Measurements from ENCODE around the gene ERFE.

ERFE gene

DNA sequence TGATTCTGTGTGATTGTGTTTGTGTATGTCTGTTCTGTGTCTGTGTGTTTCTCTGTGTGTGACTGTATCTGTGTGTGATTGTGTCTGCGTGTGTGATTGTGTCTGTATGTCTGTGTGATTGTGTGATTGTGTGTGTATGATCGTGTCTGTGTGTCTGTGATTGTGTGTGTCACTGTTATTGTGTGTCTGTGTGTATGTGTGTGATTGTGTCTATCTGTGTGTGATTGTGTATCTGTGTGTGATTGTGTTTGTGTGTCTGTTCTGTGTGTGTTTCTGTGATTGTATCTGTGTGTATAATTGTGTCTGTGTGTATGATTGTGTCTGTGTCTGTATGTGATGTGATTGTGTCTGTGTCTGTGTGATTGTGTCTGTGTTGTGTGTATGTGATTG, 32.0 kb upstream of the ERFE start:
- no peak for DNase-seq (ENCODE audit: low spot score)

DNA sequence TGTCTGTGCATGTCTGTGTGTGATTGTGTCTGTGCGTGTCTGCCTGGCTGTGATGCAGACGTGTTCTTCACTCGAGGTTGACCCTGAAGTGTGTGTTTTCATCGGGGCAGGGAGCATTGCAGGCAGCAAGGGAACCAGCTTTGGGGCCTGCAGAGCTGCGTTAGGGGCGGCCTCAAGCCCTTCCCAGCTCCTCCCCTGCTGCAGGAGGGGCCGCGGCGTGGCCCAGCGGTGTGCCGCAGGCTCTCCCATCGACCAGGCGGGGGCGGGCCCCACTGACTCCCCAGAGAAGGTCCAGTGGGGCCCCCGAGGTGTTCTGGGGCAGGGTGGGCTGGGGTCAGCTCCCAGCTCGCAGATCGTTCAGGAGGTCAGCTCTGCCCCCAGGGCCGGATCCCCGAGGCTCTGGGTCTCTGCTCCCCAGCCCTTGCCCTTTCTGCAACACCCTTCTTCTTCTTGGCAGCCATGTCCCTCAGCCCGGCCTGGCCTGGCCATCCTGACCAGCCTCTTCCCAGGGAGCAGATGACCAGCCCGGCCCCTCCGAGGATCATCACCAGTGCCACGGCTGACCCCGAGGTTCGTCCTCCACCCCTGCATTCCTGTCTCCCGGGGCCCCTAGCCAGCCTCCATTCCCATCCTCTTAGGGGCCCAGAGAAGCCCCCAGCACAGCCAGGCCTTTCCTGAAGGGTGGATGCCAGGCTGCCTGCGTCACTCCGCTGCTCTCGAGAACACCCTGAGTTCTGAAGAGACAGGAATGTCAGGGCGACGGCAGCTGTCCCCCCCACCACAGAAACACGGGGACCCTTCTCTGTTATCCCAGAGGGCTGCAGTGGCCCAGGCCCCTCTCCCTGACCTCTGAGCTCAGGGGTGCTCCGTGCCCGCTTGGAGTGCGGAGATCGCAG, 31.4 kb upstream of the ERFE start:
- no peak for DNase-seq (ENCODE audit: low spot score)

DNA sequence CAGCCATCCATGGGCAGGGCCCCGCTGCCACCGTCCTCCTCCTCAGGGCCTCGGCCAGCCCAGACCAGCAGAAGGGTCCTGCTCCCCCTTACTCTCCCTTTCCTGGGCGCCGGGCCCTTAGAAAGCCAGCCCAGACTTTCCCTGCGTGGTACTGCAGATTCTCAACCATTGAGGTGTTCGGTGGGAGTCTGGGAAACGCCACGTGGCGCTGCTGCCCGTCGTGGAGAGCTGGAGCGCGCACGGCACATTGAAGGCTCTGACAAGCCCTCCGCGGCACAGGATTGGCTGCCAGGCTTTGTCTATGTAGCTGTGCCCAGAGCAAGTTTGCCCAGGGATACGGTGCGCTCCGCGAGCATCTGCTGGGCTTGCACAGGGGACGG, 30.7 kb upstream of the ERFE start:
- no peak for DNase-seq (ENCODE audit: low spot score)

DNA sequence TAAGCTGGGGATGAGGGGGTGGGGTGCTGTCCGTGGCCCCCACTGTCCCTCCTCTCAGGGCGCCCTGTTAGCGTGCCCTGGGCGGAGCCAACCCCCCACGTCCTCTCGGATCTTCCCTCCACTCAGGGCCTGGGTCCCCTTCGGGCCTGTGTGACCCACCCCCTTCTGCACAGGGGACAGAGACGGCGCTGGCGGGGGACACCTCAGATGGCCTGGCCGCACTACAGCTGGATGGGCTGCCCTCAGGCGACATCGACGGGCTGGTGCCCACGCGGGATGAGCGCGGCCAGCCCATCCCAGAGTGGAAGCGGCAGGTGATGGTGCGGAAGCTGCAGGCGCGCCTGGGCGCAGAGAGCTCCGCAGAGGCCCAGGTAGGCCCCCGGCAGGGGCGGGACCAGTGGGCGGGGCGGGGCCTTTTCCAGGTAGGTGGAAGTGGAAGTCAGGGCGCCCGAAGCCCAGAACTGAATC, 30.2 kb upstream of the ERFE start:
- no peak for DNase-seq (ENCODE audit: low spot score)

DNA sequence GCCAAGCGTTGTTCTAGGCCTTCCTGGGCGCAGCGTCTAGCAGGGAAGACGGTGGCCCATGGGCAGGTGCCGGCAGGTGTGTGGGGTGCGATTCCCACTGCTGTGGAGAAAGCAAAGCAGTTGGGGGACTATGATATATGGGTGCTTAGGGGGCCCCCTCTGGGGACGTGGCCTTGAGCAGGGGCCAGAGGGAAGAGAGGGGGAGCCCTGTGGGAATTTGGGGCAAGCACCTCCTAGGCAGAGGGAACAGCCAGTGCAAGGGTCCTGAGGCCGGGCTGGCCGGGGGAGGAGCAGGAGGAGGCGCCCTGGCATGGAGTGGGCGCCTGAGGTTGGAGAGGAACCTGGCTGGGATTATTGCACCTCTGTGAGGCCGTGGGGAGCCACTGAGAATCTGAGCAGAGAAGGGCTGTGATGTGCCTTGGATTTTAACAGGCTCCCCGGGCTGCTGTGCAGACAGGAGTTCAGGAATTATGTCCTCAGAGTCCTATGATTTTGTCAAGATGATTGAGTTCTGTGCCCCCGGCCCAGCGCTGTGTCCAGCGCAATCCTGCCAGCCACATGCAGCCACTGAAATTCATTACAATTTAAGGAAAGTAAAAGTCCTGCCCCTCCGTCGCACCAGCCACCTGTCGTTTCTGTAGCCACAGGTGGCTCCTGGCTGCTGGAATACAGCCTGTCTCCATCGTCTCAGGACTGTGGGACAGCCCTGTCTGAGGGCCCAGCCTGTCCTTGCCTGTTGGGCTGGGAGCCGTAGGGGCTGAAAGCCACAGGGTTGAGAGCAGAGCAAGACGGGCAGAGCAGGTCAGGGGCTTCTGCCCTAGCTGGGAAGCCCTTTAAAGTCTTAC, 29.4 kb upstream of the ERFE start:
- DNase-seq (ENCODE audit: low spot score) = no peak

DNA sequence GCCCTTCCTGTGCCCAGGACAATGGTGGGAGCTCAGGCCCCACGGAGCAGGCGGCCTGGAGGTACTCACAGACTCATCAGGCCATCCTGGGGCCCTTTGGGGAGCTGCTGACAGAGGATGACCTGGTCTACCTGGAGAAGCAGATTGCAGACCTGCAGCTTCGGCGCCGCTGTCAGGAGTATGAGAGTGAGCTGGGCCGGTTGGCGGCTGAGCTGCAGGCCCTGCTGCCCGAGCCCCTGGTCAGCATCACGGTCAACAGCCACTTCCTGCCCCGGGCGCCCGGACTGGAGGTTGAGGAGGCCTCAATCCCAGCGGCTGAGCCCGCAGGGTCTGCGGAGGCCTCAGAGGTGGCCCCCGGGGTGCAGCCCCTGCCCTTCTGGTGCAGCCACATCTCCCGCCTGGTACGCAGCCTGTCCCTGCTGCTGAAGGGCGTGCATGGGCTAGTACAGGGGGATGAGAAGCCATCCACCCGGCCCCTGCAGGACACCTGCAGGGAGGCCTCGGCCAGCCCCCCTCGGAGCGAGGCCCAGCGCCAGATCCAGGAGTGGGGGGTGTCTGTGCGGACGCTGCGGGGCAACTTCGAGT, 28.6 kb upstream of the ERFE start:
- DNase-seq (ENCODE audit: low spot score) = no peak

DNA sequence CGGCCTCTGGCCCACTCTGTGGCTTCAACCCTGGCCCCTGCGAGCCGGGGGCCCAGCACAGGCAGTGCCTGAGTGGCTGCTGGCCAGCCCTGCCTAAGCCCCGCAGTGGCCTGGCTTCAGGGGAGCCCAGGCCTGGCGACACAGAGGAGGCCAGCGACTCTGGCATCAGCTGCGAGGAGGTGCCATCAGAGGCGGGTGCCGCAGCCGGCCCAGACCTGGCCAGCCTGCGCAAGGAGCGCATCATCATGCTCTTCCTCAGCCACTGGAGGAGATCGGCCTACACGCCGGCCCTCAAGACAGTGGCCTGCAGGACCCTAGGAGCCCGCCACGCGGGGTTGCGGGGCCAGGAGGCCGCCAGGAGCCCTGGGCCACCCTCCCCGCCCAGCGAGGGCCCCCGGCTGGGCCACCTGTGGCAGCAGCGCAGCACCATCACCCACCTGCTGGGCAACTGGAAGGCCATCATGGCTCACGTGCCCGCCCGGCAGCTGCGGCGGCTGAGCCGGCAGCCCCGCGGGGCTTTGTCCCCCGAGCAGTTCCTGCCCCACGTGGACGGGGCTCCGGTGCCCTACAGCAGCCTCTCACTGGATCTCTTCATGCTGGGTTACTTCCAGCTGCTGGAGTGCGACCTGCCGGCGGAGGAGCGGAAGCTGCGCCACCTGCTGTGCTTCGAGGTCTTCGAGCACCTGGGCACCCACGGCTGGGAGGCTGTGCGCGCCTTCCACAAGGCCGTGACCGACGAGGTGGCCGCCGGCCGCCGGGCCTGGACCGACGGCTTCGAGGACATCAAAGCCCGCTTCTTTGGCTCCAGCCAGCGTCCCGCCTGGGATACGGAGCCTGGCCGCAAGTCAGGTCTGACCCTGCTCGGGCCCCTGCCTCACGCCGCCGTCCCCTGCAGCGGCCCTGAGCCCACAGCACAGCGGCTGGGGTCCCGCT, 27.8 kb upstream of the ERFE start:
- DNase-seq (ENCODE audit: low spot score) = no peak

DNA sequence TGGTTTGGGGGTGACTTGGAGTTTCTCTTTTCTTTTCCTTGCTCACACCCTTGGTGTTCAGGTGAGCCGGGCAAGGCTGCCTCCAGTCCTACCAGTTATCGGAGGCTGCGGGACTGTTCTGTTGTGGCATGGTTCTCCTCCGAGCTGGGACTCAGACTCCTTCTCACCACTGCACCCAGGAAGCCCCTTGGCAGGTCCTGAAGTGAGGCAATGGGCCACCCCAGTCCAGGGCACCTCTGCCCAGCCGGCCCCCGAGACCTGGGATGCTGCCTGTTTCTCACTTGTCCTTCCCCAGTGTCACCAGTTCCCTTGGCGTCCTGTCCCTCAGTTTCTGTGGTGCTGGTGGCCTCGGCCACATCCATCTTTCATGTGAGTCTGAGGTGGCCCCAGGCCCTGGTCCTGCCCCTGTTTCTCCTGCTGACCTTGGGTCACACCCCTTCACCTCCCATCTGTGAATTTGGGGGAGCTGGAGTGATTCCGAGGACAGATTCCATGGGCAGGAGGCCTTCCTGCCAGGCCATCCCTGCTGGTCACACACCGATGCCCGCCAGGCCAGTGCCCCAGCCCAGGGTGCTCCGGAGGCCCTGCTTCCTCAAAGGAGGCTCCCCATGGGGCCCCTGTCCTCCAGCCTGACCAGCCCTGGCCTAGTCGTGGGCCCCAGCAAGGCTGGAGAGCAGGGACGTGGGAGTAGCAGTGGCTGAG, 26.9 kb upstream of the ERFE start:
- DNase-seq (ENCODE audit: low spot score) = no peak

DNA sequence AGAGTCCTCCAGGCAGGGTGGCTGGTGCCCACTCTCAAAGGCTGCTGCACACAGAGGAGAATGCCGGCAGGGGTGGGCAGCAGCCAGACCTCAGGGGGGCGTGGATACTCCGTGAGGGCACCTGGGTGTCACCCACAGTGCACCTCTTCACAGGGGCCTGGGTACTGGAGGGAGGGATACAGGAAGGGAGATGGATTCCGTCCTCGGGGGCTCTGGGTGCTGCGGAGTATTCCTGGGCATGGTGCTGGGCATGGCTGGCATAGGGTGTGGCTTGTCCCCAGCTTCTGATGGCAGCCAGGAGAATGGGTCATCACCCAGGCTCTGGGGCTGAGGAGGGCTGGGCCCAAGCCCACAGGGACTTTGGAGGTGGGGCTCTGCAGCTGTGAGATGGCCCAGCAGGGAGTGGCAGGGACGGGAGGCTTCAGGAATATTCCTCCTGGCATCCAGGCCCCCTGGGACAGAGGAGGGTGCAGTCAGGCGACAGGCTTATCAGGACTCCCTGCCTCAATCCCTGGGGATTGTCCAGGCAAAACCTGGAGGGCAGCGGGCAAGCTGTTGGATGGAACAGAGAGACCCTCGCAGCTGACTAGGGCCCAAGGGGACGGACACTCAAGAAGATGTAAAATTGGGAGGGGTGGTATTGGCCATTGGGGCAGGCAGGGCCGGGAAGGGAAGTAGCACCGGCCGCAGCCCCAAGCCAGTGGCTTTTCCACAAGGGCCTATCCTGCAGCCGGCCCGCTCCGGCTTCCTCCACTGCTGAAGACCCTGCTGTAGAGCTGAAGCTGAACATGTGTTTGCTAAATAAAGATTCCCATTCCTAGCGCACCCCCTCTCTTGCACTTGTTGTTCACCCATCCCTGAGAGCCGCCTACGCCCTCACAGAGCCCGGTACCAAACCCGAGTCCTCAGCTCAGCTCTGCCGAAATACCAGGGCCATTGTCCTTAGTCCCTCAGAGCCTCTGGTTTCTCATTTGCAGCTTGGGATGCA, 26.0 kb upstream of the ERFE start:
- DNase-seq (ENCODE audit: low spot score) = no peak

DNA sequence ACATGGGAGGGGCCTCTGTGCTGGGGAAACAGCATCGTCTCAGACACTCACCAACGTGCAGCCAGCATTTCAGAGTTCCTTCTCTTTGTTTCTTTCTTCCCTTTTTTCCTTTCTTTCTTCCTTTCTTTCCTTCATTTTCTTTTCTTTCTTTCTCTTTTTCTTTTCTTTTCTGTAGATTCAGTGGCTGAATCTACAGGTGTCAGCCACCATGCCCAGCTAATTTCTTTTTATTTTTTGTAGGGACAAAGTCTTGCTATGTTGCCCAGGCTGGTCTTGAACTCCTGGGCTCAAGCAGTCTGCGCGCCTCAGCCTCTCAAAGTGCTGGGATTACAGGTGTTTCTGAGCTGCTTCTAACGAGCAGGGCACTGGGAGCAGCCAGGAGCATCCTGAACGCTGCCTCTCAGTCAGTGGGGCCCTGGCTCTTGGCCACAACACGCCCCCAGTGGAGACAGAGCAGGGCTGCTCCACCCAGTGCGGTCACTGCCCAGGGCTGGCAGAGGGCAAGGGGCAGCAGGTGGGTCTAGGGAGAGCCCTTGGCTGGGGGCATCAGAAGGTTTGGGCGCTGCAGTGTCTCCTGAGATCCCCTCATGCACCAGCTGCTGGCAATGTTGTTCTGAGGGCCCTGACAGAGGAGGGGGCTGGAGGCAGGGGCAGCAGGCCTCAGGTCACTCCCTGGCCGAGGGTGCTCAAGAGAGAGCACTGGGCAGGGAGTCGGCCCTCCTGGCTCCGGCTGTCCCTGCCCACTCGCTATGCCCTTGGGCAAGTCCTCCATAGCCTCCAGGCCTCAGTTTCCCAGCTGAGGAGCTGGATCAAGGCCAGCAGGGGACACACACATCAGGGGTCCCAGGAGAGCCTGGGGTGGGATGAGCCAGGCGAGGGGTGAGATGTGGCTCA, 25.0 kb upstream of the ERFE start:
- no peak for DNase-seq (ENCODE audit: low spot score)

DNA sequence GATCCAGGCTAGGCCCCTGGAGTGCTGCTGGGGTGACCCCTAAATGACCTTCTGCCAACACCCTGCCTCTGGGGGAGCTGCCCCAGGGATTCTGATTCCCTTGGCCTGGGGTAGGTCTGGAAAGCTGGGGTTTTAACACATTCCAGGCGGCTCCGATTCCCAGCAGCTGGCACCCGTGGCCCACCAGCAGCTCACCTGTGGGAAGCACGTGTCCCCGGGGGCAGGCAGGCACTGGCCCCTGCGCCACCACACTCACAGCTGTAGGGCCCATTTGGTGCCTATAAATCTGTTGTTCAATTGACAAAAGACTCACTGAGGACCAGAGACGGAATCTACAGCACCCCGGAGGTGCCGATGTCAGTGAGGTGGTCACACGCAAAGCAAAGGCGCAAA, 24.4 kb upstream of the ERFE start:
- no peak for DNase-seq (ENCODE audit: low spot score)

DNA sequence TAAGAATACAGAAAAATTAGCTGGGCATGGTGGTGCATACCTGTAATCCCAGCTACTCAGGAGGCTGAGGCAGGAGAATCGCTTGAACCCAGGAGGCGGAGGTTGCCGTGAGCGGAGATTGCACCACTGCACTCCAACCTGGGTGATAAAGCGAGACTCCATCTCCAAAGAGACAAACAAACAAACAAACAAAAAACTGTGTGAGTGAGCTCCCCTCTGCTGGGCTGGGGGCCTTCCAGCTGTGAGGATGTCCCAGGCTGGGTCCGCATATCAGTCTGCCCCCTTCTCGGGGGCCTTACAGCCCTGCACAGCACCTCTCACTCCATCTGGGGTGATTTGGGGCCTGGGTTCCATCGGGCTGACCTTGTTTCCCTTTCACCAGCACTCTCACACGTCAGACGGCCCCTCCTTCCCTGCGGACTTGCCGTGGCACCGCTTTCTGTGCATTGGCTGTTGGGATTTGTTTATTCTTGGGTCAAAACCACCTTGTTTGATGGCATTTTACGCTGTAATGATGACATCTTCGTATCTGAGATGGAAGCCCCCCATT, 23.1 kb upstream of the ERFE start:
- DNase-seq (ENCODE audit: low spot score) = no peak

DNA sequence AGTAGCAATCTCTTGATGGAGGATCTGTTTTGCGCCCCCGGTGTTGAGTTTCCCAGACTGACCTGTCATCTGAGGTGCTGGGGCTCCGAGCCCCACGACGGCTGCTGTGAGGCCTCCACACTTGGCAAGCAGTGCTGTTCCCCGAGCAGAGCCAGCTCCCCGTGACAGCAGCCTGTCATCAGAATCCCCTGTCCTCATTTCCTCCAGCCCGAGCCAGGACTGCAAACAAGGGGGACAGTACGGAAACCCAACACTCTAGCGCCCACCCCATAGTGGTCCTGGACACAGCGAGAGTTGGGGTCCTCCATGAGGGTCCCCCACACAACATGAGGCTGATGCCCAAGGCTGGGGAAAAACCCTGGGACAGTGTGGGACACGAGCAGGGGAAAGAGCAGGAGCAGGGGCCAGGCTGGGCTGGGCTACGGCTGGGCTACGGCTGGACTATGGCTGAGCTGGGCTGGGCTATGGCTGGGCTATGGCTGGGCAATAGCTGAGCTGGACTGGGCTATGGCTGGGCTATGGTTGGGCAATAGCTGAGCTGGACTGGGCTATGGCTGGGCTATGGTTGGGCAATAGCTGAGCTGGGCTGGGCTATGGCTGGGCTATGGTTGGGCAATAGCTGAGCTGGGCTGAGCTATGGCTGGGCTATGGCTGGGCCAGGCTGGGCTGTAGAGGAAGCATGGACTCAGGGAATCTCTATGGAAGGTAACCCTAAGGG, 21.8 kb upstream of the ERFE start:
- DNase-seq (ENCODE audit: low spot score) = no peak

DNA sequence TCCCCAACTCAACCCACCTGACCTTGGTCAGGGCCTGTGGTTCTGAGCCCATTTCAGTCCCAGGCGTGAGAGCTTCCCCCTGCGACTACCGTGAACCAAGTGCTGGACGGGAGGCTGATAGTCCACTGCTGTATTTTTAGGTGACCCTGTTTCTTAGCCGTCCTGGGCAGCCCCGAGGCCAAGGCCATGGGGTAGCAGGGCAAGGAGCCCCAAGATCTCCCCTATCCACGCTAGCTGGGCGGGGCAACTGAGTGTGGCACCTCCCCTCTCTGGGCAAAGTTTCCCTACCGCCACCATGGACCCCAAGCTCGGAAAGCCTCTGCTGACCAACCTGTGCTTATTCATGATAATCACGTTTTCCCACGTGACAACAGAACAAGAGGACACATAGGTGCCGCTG, 20.9 kb upstream of the ERFE start:
- no peak for DNase-seq (ENCODE audit: low spot score)

DNA sequence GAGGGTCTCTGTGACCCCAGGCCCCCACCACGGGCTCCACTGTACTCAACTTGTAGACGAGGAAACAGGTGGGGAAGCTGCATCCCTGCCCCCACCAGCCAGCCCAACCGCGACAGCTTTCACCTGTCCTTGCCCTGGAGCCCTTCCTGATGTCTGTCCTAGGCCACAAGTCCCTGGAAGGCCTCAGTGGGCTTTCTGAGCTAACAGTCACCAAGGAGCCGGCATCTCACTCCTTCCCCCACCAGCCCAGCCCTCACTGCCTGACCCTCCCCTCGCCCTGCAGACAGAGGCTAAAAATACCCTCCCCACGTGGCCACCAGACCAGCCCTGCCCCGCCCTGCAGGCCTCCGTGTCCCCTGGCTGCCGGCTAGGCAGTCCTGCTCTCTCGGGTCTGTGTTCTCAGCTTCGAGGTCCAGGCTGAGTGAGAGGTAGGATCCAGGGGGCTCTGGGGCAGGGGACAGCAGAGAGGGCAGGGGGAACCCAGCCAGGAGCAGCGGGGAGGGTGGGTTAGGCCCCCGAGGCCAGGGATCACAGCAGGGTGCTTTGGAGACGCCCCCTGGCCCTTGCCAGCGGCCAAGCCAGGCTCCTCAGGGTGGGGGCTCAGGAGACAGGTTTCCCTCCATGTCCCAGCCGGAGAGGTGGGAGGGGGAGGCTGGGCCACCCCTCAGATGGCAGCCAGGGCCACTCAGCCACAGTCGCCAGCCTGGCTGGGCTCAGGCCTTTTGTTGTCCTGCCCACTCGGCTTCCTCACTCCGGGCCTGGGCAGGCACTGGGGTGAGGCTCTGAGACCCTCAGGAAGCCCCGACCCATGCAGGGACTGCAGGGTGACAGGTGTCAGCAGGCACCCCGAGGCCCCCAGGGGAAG, 20.2 kb upstream of the ERFE start, which contains the start of gene KLHL30:
KLHL30 (plus strand) TSS at position 338 of the 865 bp plus-strand sequence. CDS start 2,087 bp downstream, outside the sequence.
- no peak for DNase-seq (ENCODE audit: low spot score)

DNA sequence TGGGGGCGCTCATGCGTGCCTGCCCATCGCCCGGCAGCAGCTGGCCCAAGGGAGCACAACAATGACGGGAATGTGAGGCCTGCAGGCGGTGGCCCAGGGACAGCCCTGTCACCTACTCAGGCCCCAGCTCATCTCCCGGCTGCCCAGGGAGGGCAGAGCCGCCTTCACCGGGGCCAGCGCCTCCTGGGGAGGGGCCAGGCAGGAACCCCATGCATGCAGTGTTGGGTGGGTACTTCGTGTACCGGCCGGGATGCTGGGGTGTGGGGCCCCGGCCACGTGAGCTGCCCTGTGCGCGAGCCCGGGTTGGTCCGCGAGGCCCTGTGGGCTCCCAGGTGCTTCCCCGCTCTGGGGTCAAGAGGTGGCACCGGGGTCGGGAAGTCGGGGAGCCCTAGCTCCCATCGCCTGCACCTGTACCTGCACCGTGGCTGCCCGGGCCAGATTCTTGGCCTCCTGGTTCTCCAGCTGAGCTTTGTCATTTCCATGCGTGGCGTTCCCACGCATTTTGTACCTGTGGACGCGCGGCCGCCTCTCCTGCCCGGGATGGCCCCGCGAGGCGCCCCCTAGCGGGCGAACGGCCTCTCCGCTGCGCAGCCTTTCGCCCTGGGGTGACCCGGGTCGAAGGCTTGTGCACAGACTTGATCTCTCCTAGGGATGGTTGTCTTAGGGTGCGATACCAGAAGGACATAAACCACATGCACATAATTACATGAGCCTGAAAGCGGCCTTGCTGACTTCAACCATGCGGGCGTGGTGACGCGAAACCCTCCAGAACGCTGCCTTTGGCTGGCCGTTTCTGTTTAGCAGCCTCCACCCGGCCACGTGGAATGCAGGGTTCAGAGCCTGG, 19.4 kb upstream of the ERFE start:
- DNase-seq (ENCODE audit: low spot score) = no peak

All from D341Med (cell line).